Neural cell (in vitro differentiated cells): ENCODE measurements around the gene FOXA3. TPM values are rescaled to one million over a fixed set of nuclear protein-coding genes. Genes with fewer than 3 reads are reported as not detected.

ENCODE experiments used
- H2AFZ ChIP-seq: fragments of 200-600, 300-800 bp; sonication (generic), shearing (Covaris generic); 2 replicates; pipeline ENCODE4 v1.6.0; 2014; ENCODE audit warnings: low read depth, mild to moderate bottlenecking, antibody characterized with exemption, low read length, moderate library complexity
- H3F3A ChIP-seq: fragments of 200-600 bp; shearing (Covaris generic); 2 replicates; pipeline ENCODE4 v1.6.1; 2016; ENCODE audit warnings: mild to moderate bottlenecking, moderate library complexity, mixed read lengths, antibody characterized with exemption, low read length; ENCODE audit not compliant: insufficient read depth, poor library complexity, severe bottlenecking
- H3K27ac ChIP-seq: fragments of 200-600, 300-800 bp; sonication (generic), shearing (Covaris generic); 2 replicates; pipeline ENCODE4 v1.5.1; 2014; ENCODE audit warnings: mild to moderate bottlenecking, low read length, moderate library complexity
- H3K27me3 ChIP-seq: fragments of 300-800, 200-600 bp; sonication (generic), shearing (Covaris generic); 2 replicates; pipeline ENCODE4 v1.6.0; 2014; ENCODE audit warnings: mild to moderate bottlenecking, low read depth, low read length, moderate library complexity; ENCODE audit not compliant: insufficient read depth
- H3K36me3 ChIP-seq: fragments of 300-800, 200-600 bp; sonication (generic), shearing (Covaris generic); 2 replicates; pipeline ENCODE4 v1.5.1; 2014; ENCODE audit warnings: mild to moderate bottlenecking, antibody characterized with exemption, low read length, moderate library complexity; ENCODE audit not compliant: insufficient read depth
- H3K4me2 ChIP-seq: fragments of 300-800, 200-600 bp; sonication (generic), shearing (Covaris generic); 2 replicates; pipeline ENCODE4 v1.6.0; 2014; ENCODE audit warnings: mild to moderate bottlenecking, low read length
- H3K4me3 ChIP-seq: fragments of 300-800, 200-600 bp; sonication (generic), shearing (Covaris generic); 2 replicates; pipeline ENCODE4 v1.5.1; 2014; ENCODE audit warnings: mild to moderate bottlenecking, low read length, moderate library complexity
- H3K79me2 ChIP-seq: fragments of 200-600 bp; shearing (Covaris generic); replicated peaks from 2 replicates; pipeline ENCODE4 v1.6.0; 2014; ENCODE audit warnings: mild to moderate bottlenecking, low read length, moderate library complexity; ENCODE audit not compliant: insufficient read depth
- H3K9ac ChIP-seq: fragments of 300-800, 200-600 bp; sonication (generic), shearing (Covaris generic); 2 replicates; pipeline ENCODE4 v1.6.1; 2016; ENCODE audit warnings: mild to moderate bottlenecking, low read length, mixed read lengths
- H3K9me2 ChIP-seq: fragments of 200-600 bp; shearing (Covaris generic); 2 replicates; pipeline ENCODE4 v1.6.1; 2016; ENCODE audit warnings: mild to moderate bottlenecking, low read length, mixed read lengths; ENCODE audit not compliant: insufficient read depth
- H3K9me3 ChIP-seq: fragments of 200-600, 300-800 bp; sonication (generic), shearing (Covaris generic); 2 replicates; pipeline ENCODE4 v1.6.1; 2016; ENCODE audit warnings: mild to moderate bottlenecking, mixed run types, low read length, moderate library complexity, mixed read lengths
- H4K20me1 ChIP-seq: fragments of 200-600 bp; shearing (Covaris generic); 2 replicates; pipeline ENCODE4 v1.6.1; 2016; ENCODE audit warnings: mild to moderate bottlenecking, mixed run types; ENCODE audit not compliant: insufficient read depth
- EP300 ChIP-seq: fragments of 450-650 bp; conservative IDR thresholded peaks from 2 replicates; pipeline ENCODE4 v1.6.1; 2014; ENCODE audit warnings: antibody characterized with exemption, mild to moderate bottlenecking, moderate library complexity; ENCODE audit not compliant: poor library complexity, severe bottlenecking
- EZH2 ChIP-seq: fragments of 200-600, 300-800 bp; shearing (Covaris generic), sonication (generic); IDR thresholded peaks from 2 replicates; pipeline ENCODE4 v1.6.1; 2014; ENCODE audit warnings: antibody characterized with exemption, low read length, borderline replicate concordance, mild to moderate bottlenecking; ENCODE audit not compliant: insufficient read depth, poor library complexity, severe bottlenecking
- MXI1 ChIP-seq: fragments of 450-650 bp; conservative IDR thresholded peaks from 2 replicates; pipeline ENCODE4 v1.6.1; 2014; ENCODE audit warnings: antibody characterized with exemption, mild to moderate bottlenecking; ENCODE audit not compliant: poor library complexity, severe bottlenecking
- POLR2AphosphoS5 ChIP-seq: IDR thresholded peaks from 2 replicates; pipeline ENCODE4 v1.6.1; 2012
- RAD21 ChIP-seq: fragments of 450-650 bp; conservative IDR thresholded peaks from 2 replicates; pipeline ENCODE4 v1.6.1; 2014; ENCODE audit warnings: antibody characterized with exemption, mild to moderate bottlenecking, moderate library complexity
- SMC3 ChIP-seq: fragments of 450-650 bp; conservative IDR thresholded peaks from 2 replicates; pipeline ENCODE4 v1.6.1; 2014; ENCODE audit warnings: antibody characterized with exemption, mild to moderate bottlenecking, moderate library complexity; ENCODE audit not compliant: poor library complexity
- TAF1 ChIP-seq: IDR thresholded peaks from 2 replicates; pipeline ENCODE4 v1.6.1; 2012; ENCODE audit warnings: low read depth
- polyA plus RNA-seq: library from polyadenylated mRNA; depleted of rRNA; stranded (reverse); fragments of >200 nt; gene quantifications from 2 replicates; pipeline ENCODE4 v1.2.3, GENCODE V29; 2014
- TF ChIP-seq, protein P1 (sequence below): IDR thresholded peaks from 2 replicates; pipeline ENCODE4 v1.6.1; 2012; ENCODE audit warnings: borderline replicate concordance
- TF ChIP-seq, protein P2 (sequence below): fragments of 450-650 bp; IDR thresholded peaks from 2 replicates; pipeline ENCODE4 v1.5.1; 2014; ENCODE audit warnings: antibody characterized with exemption, mild to moderate bottlenecking, moderate library complexity; ENCODE audit not compliant: poor library complexity, severe bottlenecking

Gene FOXA3
- polyA plus RNA-seq, 1 donor from 2014 or later = not detected

GRCh38 chr19:45905011-45905410, 40.9 kb downstream of the FOXA3 start:
- no peak overlapping the region for H3K4me2 ChIP-seq
- no peaks in the 10 kb centered on the region for H3K9me3 ChIP-seq
- no peak overlapping the region for H3K9ac ChIP-seq
- H2AFZ ChIP-seq = no peak overlapping the region
- TF ChIP-seq EZH2 = no peak
- TF ChIP-seq RAD21 = no peak
- H4K20me1 ChIP-seq = no peaks in the 10 kb centered on the region
- no peaks in the 10 kb centered on the region for H3F3A ChIP-seq
- H3K4me3 ChIP-seq = no peak overlapping the region
- no peak overlapping the region for H3K27ac ChIP-seq
- H3K9me2 ChIP-seq = no peaks in the 10 kb centered on the region
- H3K79me2 ChIP-seq = no peaks in the 10 kb centered on the region
- no peaks in the 10 kb centered on the region for H3K27me3 ChIP-seq
- H3K36me3 ChIP-seq = no peaks in the 10 kb centered on the region

DNA sequence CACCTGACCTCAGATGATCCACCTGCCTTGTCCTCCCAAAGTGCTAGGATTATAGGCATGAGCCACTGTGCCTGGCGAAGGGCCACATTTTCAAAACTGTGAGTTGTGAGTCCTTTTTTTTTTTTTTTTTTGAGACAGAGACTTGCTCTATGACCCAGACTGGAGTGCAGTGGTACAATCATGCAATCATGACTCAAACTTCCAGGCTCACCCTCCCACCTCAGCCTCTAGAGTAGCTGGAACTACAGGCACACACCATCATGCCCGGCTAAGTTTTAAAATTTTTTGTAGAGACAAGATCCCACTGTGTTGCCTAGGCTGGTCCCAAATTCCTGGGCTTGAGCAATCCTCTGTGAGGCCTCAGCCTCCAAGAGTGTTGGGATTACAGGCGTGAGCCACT, 42.1 kb downstream of the FOXA3 start:
- H3F3A ChIP-seq = no peaks in the 10 kb centered on the region
- H3K36me3 ChIP-seq = no peaks in the 10 kb centered on the region
- H3K27me3 ChIP-seq = no peaks in the 10 kb centered on the region
- no peak overlapping the region for H2AFZ ChIP-seq
- no peak overlapping the region for H3K9ac ChIP-seq
- TF ChIP-seq POLR2AphosphoS5 = no peak
- TF ChIP-seq, protein P1, sequence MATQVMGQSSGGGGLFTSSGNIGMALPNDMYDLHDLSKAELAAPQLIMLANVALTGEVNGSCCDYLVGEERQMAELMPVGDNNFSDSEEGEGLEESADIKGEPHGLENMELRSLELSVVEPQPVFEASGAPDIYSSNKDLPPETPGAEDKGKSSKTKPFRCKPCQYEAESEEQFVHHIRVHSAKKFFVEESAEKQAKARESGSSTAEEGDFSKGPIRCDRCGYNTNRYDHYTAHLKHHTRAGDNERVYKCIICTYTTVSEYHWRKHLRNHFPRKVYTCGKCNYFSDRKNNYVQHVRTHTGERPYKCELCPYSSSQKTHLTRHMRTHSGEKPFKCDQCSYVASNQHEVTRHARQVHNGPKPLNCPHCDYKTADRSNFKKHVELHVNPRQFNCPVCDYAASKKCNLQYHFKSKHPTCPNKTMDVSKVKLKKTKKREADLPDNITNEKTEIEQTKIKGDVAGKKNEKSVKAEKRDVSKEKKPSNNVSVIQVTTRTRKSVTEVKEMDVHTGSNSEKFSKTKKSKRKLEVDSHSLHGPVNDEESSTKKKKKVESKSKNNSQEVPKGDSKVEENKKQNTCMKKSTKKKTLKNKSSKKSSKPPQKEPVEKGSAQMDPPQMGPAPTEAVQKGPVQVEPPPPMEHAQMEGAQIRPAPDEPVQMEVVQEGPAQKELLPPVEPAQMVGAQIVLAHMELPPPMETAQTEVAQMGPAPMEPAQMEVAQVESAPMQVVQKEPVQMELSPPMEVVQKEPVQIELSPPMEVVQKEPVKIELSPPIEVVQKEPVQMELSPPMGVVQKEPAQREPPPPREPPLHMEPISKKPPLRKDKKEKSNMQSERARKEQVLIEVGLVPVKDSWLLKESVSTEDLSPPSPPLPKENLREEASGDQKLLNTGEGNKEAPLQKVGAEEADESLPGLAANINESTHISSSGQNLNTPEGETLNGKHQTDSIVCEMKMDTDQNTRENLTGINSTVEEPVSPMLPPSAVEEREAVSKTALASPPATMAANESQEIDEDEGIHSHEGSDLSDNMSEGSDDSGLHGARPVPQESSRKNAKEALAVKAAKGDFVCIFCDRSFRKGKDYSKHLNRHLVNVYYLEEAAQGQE = no peak
- no peak for TF ChIP-seq EP300
- no peak for TF ChIP-seq MXI1
- TF ChIP-seq TAF1 = no peak
- no peaks in the 10 kb centered on the region for H3K79me2 ChIP-seq
- no peak overlapping the region for H3K4me3 ChIP-seq
- no peaks in the 10 kb centered on the region for H3K9me3 ChIP-seq
- H3K27ac ChIP-seq = no peak overlapping the region
- no peak overlapping the region for H3K4me2 ChIP-seq
- H4K20me1 ChIP-seq = no peaks in the 10 kb centered on the region
- no peaks in the 10 kb centered on the region for H3K9me2 ChIP-seq

- Histone ChIP-seq H3K9me2 (no peaks in the 10 kb centered on the region), H3K27me3 (no peaks in the 10 kb centered on the region), H2AFZ (no peak overlapping the region), H3K9ac (no peak overlapping the region), H4K20me1 (no peaks in the 10 kb centered on the region), H3K27ac (no peak overlapping the region), H3K4me2 (no peak overlapping the region), H3K79me2 (no peaks in the 10 kb centered on the region), H3K4me3 (no peak overlapping the region), H3K36me3 (no peaks in the 10 kb centered on the region), H3K9me3 (no peaks in the 10 kb centered on the region), H3F3A (no peaks in the 10 kb centered on the region)
- TF ChIP-seq SMC3 (no peak), TAF1 (no peak), EP300 (no peak), EZH2 (no peak), RAD21 (no peak), MXI1 (no peak), POLR2AphosphoS5 (no peak)
- TF ChIP-seq, protein P1 = no peak
- TF ChIP-seq, protein P2, sequence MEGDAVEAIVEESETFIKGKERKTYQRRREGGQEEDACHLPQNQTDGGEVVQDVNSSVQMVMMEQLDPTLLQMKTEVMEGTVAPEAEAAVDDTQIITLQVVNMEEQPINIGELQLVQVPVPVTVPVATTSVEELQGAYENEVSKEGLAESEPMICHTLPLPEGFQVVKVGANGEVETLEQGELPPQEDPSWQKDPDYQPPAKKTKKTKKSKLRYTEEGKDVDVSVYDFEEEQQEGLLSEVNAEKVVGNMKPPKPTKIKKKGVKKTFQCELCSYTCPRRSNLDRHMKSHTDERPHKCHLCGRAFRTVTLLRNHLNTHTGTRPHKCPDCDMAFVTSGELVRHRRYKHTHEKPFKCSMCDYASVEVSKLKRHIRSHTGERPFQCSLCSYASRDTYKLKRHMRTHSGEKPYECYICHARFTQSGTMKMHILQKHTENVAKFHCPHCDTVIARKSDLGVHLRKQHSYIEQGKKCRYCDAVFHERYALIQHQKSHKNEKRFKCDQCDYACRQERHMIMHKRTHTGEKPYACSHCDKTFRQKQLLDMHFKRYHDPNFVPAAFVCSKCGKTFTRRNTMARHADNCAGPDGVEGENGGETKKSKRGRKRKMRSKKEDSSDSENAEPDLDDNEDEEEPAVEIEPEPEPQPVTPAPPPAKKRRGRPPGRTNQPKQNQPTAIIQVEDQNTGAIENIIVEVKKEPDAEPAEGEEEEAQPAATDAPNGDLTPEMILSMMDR = no peak
These were observed 44.8 kb downstream of the FOXA3 start for GRCh38 chr19:45908956-45909355.
